ENCODE measurements around the gene SERPINI1.

- TF ChIP-seq ZFP1 (CRISPR knock-in tag; IDR thresholded peaks at IDR 0.05) (no peak), OTX1 (CRISPR knock-in tag; IDR thresholded peaks at IDR 0.05) (no peak), NFXL1 (CRISPR knock-in tag; IDR thresholded peaks at IDR 0.05) (no peak), SRF (CRISPR knock-in tag; IDR thresholded peaks at IDR 0.05) (no peak), POLR2A (conservative IDR thresholded peaks at IDR 0.05) (no peak), ZNF639 (CRISPR knock-in tag; conservative IDR thresholded peaks at IDR 0.05 in 1 of 2, IDR thresholded peaks at IDR 0.05 in 1 of 2) (no peak), HNRNPLL (IDR thresholded peaks at IDR 0.05; ENCODE audit: low read depth, low read length, poor library complexity, severe bottlenecking) (no peak)
Observed at GRCh38 chr3:167694121-167694520, 41.4 kb upstream of the SERPINI1 start.

Measured in K562 (cell line).